SH-SY5Y (cell line): ENCODE data around the gene MS4A6A.

ENCODE experiments used
- GATA2 ChIP-seq: IDR thresholded peaks from 2 replicates; pipeline ENCODE4 v1.6.1; 2011; ENCODE audit warnings: mild to moderate bottlenecking, low read depth, low read length
- GATA3 ChIP-seq: IDR thresholded peaks from 2 replicates; pipeline ENCODE4 v1.6.1; 2011; ENCODE audit warnings: low read depth, mild to moderate bottlenecking, low read length, moderate library complexity

DNA sequence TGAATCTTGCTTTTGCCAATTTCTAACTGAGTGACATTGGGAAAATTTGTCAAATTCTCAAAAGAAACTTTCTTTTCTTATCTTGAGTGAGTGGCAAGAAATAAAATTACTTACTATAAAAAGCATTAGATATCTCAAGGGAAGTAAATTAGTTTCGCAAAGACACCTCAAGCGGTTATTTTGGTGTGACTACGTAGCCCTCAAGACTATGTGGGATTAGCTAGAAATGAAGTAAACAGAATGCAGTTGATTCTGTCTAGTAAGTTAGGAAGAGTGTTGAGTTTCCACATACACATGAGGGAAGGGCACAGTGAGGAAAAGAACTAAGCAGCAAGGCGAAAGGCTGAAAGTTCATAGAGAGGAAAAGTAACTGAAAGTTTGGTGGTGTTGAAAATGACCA lies 28.3 kb upstream of the MS4A6A start:
- TF ChIP-seq GATA2 (no peak), GATA3 (no peak)
